Measurements from ENCODE around the gene PLPPR4.
"Not testable (repeated sequence)": the region's sequence is repeated elsewhere in the genome, so short reads cannot be mapped to it uniquely, and the experiment has no call there.

The PLPPR4 gene

GRCh38 chr1:99264201-99265021, at the start of gene PLPPR4:
PLPPR4 (plus strand) TSS chr1:99264492; CDS start chr1:99264594, 102 bp downstream.
- DNase-seq (ENCODE audit: low spot score): peak; percentile 63

DNA sequence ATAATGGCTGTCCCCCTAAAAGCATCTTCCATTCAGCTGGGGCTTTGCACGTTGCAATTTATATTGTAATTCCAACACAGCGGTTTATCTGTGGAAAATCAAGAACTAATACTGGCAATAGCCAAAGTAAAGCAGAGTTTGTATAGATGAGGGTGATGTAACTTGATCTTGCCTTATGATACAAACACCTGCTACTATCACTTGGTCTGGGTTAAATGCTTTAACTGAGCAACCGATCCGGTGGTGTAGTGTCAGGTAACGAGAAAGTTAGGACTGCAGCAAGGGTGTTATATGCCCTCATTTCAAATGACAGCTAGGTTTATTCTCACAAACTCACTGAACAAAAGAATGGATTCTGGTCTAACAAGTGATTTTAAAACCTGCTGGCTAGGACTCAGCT, 47.3 kb upstream of the PLPPR4 start:
- DNase-seq (ENCODE audit: low spot score): no peak

GRCh38 chr1:99217599-99217998, 46.7 kb upstream of the PLPPR4 start:
- DNase-seq (ENCODE audit: low spot score): no peak

- DNase-seq (ENCODE audit: low spot score): no peak
Measured at GRCh38 chr1:99218572-99218971, 45.7 kb upstream of the PLPPR4 start.

DNA sequence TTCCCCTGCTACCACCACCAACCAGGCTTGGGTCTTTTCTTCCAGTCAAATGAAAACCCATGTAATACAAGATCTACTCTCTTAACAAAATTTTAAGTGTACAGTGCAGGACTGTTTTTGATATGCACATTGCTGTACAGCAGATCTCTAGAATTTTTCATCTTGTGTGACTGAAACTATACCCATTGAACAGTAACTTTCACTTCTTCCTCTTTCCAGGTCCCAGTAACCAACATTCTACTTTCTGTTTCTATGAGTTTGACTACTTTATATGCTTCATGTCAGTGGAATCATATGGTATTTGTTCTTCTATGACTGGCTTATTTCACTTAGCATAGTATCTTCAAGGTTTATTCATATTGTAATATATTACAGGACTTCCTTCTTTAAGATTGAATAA, 45.3 kb upstream of the PLPPR4 start:
- no peak for DNase-seq (ENCODE audit: low spot score)

DNA sequence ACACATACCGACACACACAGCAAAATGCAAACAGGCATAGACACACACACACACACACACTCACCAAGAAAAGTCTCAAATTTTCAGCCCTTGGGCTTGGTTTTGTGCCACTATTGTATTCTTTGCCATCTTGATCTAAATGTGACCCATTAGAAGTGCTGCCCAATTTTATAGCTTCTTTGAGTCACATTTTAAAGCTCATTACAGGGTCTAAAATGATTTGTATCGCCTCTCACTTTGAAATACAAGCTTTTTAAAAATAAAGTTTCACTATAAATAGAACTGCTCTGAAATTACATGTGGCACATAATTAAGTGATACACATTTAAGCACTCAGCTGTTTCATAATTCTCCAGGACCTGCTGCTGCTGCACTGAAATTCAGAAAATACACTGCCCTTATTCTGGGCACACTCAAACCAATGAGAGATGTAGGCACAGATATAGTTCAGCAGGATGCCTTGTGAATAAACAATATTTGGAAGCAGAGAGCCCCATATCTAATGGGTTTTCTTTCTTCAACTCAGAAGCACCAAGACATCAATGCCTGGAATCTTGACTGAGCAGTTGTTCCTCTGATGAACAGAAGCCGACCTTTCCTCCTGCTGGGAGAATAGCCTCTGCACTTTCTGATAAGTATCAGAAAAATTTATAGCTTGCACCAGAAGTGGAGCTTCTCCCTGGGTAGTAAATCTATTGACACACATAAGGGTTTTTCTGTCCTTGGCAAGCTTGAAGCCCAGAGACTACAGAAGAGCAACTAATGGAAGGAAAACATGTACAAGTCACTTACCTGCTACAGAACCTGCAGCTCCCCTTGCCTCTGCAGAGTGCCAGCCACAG, 37.0 kb upstream of the PLPPR4 start:
- peak; percentile 20 for DNase-seq (ENCODE audit: low spot score)

DNA sequence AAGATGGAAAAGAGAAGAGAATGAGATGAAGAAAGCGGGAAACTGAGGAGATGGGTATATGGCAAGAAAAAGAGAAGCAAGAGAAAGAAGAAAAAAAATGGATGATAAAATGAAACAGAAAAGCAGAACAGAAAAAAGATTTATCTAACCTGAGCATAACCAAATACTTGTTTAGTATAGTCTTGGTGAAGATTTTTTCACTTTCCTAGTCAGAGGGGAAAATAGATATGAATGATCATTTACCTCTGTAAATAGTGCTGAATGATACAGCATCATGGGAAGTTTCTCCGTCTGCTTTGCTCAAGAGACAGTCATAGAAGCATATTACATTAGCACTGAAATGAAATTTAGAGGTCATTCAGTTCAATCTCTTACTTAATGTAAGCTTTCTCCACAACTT, 36.1 kb upstream of the PLPPR4 start:
- no peak for DNase-seq (ENCODE audit: low spot score)

- DNase-seq (ENCODE audit: low spot score): no peak
Measured at GRCh38 chr1:99229122-99229521, 35.2 kb upstream of the PLPPR4 start.

- DNase-seq (ENCODE audit: low spot score): no peak
Measured at GRCh38 chr1:99230695-99231094, 33.6 kb upstream of the PLPPR4 start.

DNA sequence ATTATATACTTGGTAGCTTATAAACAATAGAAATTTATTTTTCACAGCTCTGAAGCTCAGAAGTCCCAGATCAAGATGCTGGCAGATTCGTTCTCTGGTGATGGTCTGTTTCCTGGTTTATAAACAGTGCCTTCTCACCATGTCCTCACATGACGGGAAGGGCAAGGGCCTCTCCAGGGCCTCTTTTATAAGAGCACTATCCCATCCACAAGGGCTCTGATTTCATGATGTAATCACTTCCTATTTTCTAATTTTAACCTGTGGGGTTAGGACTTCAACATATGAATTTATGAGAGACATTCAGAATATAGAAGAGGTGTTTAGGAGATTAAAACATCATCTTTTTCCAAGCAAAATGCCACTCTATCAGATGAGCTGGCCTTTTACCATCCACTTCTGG, 32.1 kb upstream of the PLPPR4 start:
- no peak for DNase-seq (ENCODE audit: low spot score)

GRCh38 chr1:99233446-99233845, 30.8 kb upstream of the PLPPR4 start:
- DNase-seq (ENCODE audit: low spot score): peak; percentile 42

DNA sequence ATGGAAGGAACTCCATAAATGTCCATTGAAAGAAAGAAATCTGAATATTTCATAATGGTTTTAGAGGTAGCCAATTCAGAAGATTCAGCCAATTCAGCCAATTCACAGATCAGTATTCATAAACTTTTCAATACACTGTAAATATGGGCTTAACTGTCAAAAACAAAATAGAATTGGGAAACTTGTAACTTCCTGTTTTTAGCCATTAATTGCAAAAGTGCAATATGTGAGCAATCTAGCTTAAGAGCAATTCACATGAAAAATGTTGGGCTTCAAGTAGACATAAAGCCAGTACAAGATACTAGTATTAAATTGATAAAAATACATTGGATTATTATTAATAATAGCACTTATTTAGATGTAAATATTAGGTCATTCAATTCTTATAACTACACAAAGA, 27.5 kb upstream of the PLPPR4 start:
- no peak for DNase-seq (ENCODE audit: low spot score)

DNA sequence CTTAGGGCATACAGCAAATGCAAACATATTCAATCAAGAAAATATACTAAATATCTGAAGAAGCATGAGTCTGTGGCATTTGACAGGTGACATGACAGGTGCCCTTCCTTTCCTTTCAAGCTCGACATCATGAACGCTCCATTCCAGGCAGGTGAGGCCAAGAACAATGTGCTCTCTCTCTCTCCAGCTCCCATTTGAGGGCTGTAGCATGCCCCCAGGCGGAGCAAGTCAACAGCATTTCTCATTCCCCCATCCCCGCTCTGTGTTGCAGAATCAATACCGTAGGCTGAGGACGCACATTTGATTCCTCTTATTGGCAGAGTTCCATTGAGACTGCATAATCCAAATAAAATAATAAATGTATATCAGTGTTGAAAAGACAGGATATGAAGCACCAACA, 24.6 kb upstream of the PLPPR4 start:
- no peak for DNase-seq (ENCODE audit: low spot score)

DNA sequence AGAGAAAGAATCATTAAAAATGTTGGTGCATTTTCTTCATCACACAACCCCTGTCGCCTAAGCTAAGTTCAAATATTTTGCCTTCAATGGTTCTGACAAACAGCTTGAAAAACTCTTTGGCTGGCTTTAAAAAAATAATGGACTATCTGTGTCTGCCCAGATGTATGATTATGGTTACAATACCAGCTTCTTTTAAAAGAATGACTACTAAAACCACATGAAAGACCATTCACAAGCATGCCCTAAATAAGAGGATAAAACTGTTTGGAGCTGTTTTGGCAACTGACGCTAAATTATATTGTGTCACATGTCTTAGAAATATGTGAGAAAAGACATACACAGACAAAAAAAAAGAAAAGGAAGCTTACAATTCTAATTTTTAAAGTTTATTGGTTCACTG, 23.7 kb upstream of the PLPPR4 start:
- no peak for DNase-seq (ENCODE audit: low spot score)

GRCh38 chr1:99246152-99246551, 18.1 kb upstream of the PLPPR4 start:
- DNase-seq (ENCODE audit: low spot score): no peak

- no peak for DNase-seq (ENCODE audit: low spot score)
Measured at GRCh38 chr1:99247199-99247598, 17.1 kb upstream of the PLPPR4 start.

DNA sequence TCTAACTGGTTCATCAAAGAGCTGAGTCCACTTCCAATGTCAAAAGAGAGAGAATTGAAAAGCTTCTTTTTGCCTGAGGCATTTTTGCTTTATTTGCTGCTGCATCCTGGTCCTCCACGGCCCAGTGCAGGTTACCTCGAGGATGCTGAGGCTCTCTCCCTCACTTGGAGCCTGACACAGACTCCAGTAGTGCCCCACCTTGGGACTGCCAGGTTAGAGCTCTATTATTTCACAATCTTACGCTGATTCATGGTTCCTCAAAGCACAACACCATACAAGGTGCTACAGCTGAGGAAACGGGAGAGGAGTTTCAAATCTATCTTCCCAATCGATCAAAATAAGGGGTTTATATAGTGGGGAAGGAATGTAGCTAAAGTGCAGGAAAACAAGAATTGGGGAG, 13.6 kb upstream of the PLPPR4 start:
- DNase-seq (ENCODE audit: low spot score): no peak

DNA sequence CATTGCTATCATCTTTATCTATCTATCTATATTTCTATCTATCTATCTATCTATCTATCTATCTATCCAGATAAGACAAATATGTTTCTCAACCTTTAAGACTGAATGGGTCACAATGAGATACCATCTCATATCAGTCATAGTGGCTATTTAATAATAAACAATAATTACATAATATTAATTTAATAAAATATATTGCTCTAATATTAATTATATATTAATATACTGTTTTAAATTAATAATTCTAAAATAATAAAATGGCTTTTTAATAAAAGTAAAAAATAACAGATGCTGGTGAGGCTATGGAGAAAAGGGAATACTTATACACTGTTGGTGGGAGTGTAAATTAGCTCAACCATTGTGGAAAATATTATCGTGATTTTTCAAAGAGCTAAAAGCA, 13.0 kb upstream of the PLPPR4 start:
- no peak for DNase-seq (ENCODE audit: low spot score)

- DNase-seq (ENCODE audit: low spot score): no peak
Measured at GRCh38 chr1:99252630-99253029, 11.7 kb upstream of the PLPPR4 start.

DNA sequence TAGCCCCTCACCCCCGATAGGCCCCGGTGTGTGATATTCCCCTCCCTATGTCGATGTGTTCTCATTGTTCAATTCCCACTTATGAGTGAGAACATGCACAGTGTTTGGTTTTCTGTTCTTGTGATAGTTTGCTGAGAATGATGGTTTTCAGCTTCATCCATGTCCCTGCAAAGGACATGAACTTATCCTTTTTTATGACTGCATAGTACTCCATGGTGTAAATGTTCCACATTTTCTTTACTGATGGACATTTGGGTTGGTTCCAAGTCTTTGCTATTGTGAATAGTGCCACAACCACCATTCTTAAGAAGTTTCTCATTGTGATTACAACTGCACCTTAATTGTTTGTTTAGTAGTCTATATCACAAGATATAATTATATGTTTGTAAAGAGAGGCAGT, 3.9 kb upstream of the PLPPR4 start:
- DNase-seq (ENCODE audit: low spot score): not testable (repeated sequence)

DNA sequence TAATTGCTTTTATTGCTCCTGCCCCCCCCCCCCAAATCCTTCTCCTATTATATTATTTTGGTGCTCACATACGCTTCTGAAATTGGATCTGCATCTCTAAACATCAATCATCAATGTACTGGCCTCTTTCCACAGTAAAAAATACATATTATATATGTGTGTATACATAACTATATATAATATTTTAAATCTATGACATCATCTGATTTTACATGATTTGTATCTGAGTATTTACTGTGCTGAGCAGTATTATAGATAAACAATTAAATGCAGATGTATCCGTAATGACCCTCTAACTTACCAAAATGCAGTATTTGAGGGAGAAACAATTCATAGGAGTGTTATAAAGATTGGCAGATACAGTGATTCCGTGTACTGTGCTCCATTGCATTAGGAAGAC, 832 bp downstream of the PLPPR4 start:
- DNase-seq (ENCODE audit: low spot score): no peak

- DNase-seq (ENCODE audit: low spot score): no peak
Measured at GRCh38 chr1:99266726-99267125, 2.4 kb downstream of the PLPPR4 start.

DNA sequence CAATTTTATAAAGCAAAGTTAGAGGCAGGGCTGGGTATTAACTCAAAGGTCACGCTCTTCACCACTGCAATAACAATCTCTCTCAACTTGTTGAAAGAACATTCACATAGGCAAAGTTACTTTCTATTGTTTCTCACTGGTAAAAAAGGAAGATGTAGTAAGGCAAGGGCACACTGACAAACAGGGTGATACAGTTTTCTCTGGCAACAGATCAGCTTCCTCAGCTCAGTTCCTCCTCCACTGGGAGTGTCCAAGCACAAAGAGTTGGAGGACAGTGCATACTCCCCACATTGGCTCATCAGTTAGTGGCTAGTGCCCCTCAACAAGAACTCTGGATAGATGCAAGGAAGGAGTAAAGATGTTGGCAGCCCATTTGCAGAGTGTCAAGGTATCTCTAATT, 3.7 kb downstream of the PLPPR4 start:
- no peak for DNase-seq (ENCODE audit: low spot score)
